ENCODE results near the gene EIF5. TPM values are rescaled to one million over a fixed set of nuclear protein-coding genes. Genes with fewer than 3 reads are reported as not detected.
A peak's percentile ranks its signal among the peaks of the same experiment; 100 is the strongest.

The EIF5 gene
- total RNA-seq, 1 donor from 2014 or later: 187 TPM

DNA sequence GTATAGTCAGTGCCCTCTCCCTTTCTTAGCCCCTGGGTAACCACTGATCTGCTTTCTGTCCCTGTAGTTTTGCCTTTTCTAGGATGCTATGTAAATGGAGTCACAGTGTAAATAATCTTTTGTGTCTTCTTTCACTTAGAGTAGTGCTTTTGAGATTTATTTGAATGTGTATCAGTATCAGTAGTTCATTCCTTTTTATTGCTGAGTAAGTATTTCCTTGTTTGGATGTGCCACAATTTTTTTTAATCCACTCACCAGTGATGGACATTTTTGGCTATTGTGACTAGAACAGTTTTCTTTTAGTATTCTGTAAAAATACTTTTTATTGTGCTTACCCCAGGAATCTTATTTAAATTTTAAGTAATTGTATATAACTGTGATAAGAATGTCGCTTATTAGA is 54.6 kb downstream of the EIF5 start:
- H3K4me3 ChIP-seq (ENCODE audit: low read depth, low read length): no peak overlapping the region
- TF ChIP-seq, protein P1, sequence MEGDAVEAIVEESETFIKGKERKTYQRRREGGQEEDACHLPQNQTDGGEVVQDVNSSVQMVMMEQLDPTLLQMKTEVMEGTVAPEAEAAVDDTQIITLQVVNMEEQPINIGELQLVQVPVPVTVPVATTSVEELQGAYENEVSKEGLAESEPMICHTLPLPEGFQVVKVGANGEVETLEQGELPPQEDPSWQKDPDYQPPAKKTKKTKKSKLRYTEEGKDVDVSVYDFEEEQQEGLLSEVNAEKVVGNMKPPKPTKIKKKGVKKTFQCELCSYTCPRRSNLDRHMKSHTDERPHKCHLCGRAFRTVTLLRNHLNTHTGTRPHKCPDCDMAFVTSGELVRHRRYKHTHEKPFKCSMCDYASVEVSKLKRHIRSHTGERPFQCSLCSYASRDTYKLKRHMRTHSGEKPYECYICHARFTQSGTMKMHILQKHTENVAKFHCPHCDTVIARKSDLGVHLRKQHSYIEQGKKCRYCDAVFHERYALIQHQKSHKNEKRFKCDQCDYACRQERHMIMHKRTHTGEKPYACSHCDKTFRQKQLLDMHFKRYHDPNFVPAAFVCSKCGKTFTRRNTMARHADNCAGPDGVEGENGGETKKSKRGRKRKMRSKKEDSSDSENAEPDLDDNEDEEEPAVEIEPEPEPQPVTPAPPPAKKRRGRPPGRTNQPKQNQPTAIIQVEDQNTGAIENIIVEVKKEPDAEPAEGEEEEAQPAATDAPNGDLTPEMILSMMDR (conservative IDR thresholded peaks at IDR 0.05; ENCODE audit: low read depth, low read length): no peak
- DNase-seq (ENCODE audit: low read depth): no peak

DNA sequence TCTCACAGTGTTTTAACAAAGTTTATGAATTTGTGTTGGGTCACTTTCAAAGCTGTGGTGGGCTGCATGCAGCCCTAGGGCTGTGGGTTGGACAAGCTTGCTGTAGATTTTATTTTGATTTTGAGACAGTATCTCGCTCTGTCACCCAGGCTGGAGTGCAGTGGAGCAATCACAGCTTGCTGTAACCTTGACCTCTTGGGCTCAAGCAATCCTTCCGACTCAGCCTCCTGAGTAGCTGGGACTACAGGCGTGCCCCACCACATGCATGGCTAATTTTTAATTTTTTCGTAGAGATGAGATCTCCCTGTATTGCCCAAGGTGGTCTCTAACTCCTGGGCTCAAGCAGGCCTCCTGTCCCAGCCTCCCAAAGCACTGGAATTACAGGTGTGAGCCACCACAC is 56.6 kb downstream of the EIF5 start:
- DNase-seq (ENCODE audit: low read depth): no peak
- H3K4me3 ChIP-seq (ENCODE audit: low read depth, low read length): no peak overlapping the region
- TF ChIP-seq, protein P1 (conservative IDR thresholded peaks at IDR 0.05; ENCODE audit: low read depth, low read length): no peak

DNA sequence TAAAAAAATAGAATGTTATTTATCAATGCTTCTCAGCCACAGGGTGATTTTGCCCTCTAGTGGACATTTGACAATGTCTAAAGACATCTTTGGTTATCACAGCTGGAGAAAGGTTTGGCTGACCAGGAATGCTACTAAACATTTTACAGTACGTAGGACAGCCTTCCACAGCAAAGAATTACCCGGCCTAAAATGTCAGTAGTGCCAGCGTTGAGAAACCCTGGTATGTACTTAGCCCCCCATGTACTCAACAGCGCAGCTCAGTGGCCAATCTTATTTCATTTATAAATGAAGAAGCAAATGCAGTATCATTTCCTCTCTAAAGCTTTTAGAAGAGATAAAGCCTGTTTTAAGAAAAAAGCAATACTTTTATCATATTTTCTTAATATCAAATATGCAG is 57.0 kb downstream of the EIF5 start:
- no peak overlapping the region for H3K4me3 ChIP-seq (ENCODE audit: low read depth, low read length)
- TF ChIP-seq, protein P1 (conservative IDR thresholded peaks at IDR 0.05; ENCODE audit: low read depth, low read length): peak; percentile 88
- no peak for DNase-seq (ENCODE audit: low read depth)

DNA sequence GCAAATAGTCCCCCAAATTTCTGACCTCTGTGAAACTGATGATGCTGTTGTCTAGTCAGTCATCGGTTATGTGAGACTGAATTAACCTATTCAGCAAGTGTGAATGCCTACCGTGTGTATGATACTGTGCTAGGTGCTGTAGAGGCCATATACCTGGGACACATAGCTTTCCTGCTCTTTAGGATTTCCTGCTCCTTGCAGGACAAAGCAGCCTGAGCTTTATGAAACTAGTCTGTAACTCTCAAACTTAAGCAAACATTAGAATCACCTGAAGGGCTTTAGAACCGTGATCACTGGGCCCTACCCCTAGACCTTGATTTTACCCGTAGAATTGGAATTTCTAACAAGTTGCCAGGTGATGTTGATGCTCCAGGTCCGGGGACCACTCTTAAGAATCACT is 58.1 kb downstream of the EIF5 start:
- H3K4me3 ChIP-seq (ENCODE audit: low read depth, low read length): no peak overlapping the region
- TF ChIP-seq, protein P1 (conservative IDR thresholded peaks at IDR 0.05; ENCODE audit: low read depth, low read length): no peak
- DNase-seq (ENCODE audit: low read depth): no peak

DNA sequence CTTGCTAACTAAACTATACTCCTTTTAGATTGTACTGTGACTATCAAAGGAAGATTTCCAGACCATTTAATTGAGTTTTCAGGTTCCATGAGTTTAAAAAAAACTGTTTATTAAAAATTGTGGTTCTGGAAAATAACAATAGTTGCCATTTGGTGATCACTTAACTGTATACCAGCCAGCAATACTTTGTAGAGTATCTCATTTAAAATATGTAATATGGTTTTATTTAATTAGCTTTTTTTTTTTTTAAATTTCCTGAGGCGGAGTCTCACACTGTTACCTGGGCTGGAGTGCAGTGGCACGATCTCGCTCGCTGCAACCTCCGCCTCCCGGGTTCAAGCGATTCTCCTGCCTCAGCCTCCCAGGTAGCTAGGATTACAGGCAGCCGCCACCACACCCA is 58.5 kb downstream of the EIF5 start:
- H3K4me3 ChIP-seq (ENCODE audit: low read depth, low read length): no peak overlapping the region
- no peak for DNase-seq (ENCODE audit: low read depth)
- TF ChIP-seq, protein P1 (conservative IDR thresholded peaks at IDR 0.05; ENCODE audit: low read depth, low read length): no peak

DNA sequence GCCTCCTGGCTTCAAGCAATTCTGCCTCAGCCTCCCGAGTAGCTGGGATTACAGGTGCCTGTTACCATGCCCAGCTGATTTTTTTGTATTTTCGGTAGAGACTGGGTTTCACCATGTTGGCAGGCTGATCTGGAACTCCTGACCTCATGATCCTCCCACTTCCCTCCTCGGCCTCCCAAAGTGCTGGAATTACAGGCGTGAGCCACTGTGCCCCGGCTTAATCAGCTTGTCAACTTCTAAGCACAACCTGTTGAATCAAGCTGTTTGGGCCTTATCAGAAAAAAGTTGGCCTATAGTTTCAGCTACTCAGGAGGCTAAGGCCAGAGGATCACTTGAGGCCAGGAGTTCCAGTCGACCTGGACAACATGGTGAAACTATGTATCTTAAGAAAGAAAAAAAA is 59.0 kb downstream of the EIF5 start:
- DNase-seq (ENCODE audit: low read depth): no peak
- TF ChIP-seq, protein P1 (conservative IDR thresholded peaks at IDR 0.05; ENCODE audit: low read depth, low read length): no peak
- H3K4me3 ChIP-seq (ENCODE audit: low read depth, low read length): no peak overlapping the region

DNA sequence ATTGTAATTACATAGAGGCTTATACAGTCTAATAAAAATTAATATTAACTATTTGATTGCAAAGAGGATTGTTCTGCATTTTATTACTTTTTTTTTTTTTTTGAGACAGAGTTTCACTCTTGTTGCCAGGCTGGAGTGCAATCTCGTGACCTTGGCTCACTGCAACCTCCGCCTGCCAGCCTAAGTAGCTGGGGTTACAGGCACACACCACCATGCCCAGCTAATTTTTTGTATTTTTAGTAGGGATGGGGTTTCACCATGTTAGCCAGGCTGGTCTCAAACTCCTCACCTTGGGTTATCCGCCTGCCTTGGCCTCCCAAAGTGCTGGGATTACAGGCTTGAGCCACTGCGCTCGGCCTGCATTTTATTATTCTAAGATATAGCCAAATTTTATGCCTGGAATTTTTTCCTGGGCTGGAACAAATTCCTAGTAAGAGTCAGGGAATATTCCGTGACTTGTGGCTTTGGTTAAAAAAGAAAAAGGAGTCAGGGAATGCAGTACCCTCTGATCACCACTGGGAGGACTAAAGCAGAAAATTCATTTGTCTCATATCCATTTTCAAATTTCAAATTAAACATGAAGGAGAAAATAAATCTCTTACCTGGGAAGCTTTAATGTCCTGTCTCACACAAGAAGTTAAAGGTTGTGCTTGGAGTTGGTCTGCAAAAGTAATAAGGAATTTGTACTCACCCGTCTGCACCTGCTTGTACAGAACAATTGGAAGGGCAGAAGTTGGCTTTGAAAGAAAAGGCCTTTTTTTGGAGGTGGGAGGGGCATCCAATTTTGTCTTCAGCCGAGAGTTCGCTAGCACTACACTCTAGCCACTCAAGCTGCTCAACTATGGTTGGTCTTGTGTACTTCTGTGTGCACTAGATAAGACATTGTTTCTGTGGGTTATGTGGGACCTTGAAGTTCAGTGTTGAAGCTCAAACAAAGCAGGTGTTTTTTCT is 59.9 kb downstream of the EIF5 start:
- H3K4me3 ChIP-seq (ENCODE audit: low read depth, low read length): no peak overlapping the region
- TF ChIP-seq, protein P1 (conservative IDR thresholded peaks at IDR 0.05; ENCODE audit: low read depth, low read length): peak; percentile 73
- no peak for DNase-seq (ENCODE audit: low read depth)

All from epithelial cell of proximal tubule (primary cell).